Stomach (tissue), 4 donors: Measurements from ENCODE around the gene NHS.

ENCODE experiments used
- CTCF ChIP-seq, 7 experiments: fragments of 450-650 bp in 4 of 7; fragments of 200-600 bp in 3 of 7; sonication (generic) in 3 of 7; IDR thresholded peaks; one replicate each; pipeline ENCODE4 v1.5.1; 2016 to 2019; ENCODE audit warnings: antibody characterized with exemption in 7 of 7, control low read depth in 2 of 7, mild to moderate bottlenecking in 1 of 7
- POLR2A ChIP-seq, 4 donors: fragments of 450-650 bp; IDR thresholded peaks; one replicate each; pipeline ENCODE4 v1.6.1; 2016; ENCODE audit warnings: antibody characterized with exemption in 4 of 4, control low read depth in 2 of 4, mild to moderate bottlenecking in 1 of 4, moderate library complexity in 1 of 4
- POLR2AphosphoS5 ChIP-seq, 3 donors: sonication (generic); formaldehyde crosslinking; IDR thresholded peaks; one replicate each; pipeline ENCODE4 v1.6.1; 2016; ENCODE audit warnings: antibody characterized with exemption in 3 of 3

- TF ChIP-seq CTCF (IDR thresholded peaks at IDR 0.05) (no peak), POLR2AphosphoS5 (IDR thresholded peaks at IDR 0.05) (no peak), POLR2A (IDR thresholded peaks at IDR 0.05) (no peak)
Observed at GRCh38 chrX:17442898-17443297, 67.9 kb downstream of the NHS start.
